Stimulated activated CD4-positive, alpha-beta T cell treated with anti-CD3 and anti-CD28 coated beads, Interleukin-1b, Interleukin-23, amount 100 ng/mL, for 24 hours (primary cell): ENCODE data around the gene CIROP.
A peak's percentile ranks its signal among the peaks of the same experiment; 100 is the strongest.
"Not testable (repeated sequence)": the region's sequence is repeated elsewhere in the genome, so short reads cannot be mapped to it uniquely, and the experiment has no call there.

Experiments used
- DNase-seq, 4 experiments: peaks; one replicate each; pipeline ENCODE4 v3.0.0-alpha.2; 2020; ENCODE audit warnings: low read depth in 4 of 4, low spot score in 1 of 4

CIROP gene

GRCh38 chr14:23114669-23115038, 9.9 kb upstream of the CIROP start:
- DNase-seq = no peak

- no peak for DNase-seq
Measured at GRCh38 chr14:23114120-23114458, 9.3 kb upstream of the CIROP start.

- no peak for DNase-seq
Measured at GRCh38 chr14:23113431-23114119, 8.8 kb upstream of the CIROP start.

- no peak for DNase-seq
Measured at GRCh38 chr14:23112359-23113178, 7.8 kb upstream of the CIROP start.

GRCh38 chr14:23110579-23111365, 6.0 kb upstream of the CIROP start:
- DNase-seq = no peak

- no peak for DNase-seq
Measured at GRCh38 chr14:23109769-23110168, 5.0 kb upstream of the CIROP start.

GRCh38 chr14:23108169-23108568, 3.4 kb upstream of the CIROP start:
- not testable (repeated sequence) for DNase-seq

GRCh38 chr14:23107620-23108019, 2.8 kb upstream of the CIROP start:
- not testable (repeated sequence) for DNase-seq

GRCh38 chr14:23106747-23107045, 1.9 kb upstream of the CIROP start:
- DNase-seq = no peak

- no peak for DNase-seq
Measured at GRCh38 chr14:23105348-23105824, 597 bp upstream of the CIROP start.

- no peak for DNase-seq
Measured at GRCh38 chr14:23104070-23104590, 659 bp downstream of the CIROP start.

GRCh38 chr14:23103581-23103980, 1.2 kb downstream of the CIROP start:
- DNase-seq = no peak

- no peak for DNase-seq
Measured at GRCh38 chr14:23102801-23103200, 2.0 kb downstream of the CIROP start.

- DNase-seq = no peak
Measured at GRCh38 chr14:23101986-23102625, 2.7 kb downstream of the CIROP start.

- no peak for DNase-seq
Measured at GRCh38 chr14:23101213-23101970, 3.4 kb downstream of the CIROP start.

- DNase-seq = no peak
Measured at GRCh38 chr14:23099212-23099861, 5.5 kb downstream of the CIROP start.

- DNase-seq = no peak
Measured at GRCh38 chr14:23097786-23098185, 7.0 kb downstream of the CIROP start.

GRCh38 chr14:23095196-23096108, 9.3 kb downstream of the CIROP start, which contains the start of gene C14orf119:
Gene C14orf119, plus strand, starts transcription at chr14:23095505. Its CDS starts 2,154 bp downstream, at chr14:23097659.
- DNase-seq = peak in 2 of 4 experiments; percentile 99
